AG09319 (cell line): Measurements from ENCODE around the gene ST6GAL2.

ENCODE experiments used
- DNase-seq: peaks from one replicate; pipeline ENCODE4 v3.0.0-alpha.2; 2010; ENCODE audit warnings: low read depth; ENCODE audit errors: extremely low read depth
- TF ChIP-seq, protein P1 (sequence below): IDR thresholded peaks from 2 replicates; pipeline ENCODE4 v1.5.1; 2011; ENCODE audit warnings: low read depth, mild to moderate bottlenecking, inconsistent platforms, low read length, moderate library complexity

ST6GAL2 gene

DNA sequence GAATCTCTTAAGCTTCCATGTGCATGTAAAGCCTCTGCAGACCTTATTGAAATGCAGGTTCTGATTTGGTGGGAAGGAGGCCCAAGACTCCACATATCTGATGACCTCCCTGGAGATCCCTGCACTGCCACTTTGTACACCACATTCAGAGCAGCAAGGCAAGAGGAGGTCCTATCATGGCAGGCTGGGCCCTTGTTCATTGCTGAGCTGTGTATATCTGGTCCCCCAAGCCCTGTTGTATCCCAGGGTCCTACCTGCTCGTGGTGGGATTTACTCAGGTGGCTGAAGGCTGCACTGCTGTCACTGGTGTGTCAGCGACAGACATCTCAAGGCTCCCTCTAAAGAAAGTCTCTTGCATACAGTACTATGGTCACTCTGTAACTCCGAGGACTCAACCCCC, 114.2 kb downstream of the ST6GAL2 start:
- DNase-seq: no peak
- TF ChIP-seq, protein P1, sequence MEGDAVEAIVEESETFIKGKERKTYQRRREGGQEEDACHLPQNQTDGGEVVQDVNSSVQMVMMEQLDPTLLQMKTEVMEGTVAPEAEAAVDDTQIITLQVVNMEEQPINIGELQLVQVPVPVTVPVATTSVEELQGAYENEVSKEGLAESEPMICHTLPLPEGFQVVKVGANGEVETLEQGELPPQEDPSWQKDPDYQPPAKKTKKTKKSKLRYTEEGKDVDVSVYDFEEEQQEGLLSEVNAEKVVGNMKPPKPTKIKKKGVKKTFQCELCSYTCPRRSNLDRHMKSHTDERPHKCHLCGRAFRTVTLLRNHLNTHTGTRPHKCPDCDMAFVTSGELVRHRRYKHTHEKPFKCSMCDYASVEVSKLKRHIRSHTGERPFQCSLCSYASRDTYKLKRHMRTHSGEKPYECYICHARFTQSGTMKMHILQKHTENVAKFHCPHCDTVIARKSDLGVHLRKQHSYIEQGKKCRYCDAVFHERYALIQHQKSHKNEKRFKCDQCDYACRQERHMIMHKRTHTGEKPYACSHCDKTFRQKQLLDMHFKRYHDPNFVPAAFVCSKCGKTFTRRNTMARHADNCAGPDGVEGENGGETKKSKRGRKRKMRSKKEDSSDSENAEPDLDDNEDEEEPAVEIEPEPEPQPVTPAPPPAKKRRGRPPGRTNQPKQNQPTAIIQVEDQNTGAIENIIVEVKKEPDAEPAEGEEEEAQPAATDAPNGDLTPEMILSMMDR: no peak

DNA sequence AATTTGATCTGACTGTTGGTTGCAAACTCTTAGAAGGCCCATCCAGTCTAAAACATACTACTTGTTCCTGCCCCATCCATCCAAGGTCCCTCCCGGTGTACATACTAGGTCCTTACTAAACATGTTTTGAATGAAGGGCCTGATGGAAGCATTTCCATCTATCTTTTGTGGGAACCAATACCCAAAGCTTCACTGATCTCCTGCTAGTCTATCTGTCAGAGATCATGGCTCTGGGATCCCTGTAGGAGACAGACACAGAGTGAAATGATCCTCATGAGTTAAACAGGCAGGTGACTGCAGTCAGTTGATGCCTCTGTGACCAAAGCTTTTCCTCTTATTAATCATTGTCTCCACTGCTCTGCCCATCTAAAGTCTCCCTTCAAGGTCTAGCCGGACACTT, 115.0 kb downstream of the ST6GAL2 start:
- TF ChIP-seq, protein P1: no peak
- DNase-seq: no peak

GRCh38 chr2:106764614-106765013, 121.4 kb downstream of the ST6GAL2 start:
- DNase-seq: no peak
- TF ChIP-seq, protein P1: no peak

- DNase-seq: no peak
- TF ChIP-seq, protein P1: no peak
These were observed 126.0 kb downstream of the ST6GAL2 start for GRCh38 chr2:106759966-106760365.

DNA sequence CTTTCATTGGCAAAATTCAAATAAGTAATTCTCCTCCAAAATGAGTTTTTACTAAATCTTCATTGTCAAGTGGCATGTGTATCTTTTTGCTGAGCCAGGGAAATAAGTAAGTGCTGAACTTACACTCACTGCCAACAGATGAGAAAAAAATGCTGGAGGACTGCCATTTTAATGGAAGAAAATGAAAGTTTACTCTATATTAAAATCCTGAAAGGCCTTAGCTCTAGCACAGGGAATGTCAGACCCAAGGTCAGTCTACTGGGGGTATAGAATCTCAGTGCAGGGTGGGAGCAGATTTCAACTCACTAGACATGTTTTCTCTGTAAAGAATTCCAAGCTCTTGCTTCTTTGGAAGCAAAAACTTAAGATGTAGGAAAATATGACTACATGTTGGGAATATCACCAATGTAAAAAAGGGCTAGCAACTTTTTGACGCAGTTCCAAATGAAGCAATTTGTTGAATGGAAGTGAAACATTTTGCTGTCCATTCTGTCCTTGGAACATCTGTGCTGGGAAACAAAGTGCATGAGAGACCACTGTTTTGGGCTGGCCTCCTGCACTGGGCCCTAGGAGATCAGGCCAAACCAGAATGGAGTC, 127.0 kb downstream of the ST6GAL2 start:
- no peak for DNase-seq
- TF ChIP-seq, protein P1: no peak
